Stimulated activated naive CD8-positive, alpha-beta T cell treated with anti-CD3 and anti-CD28 coated beads, Interleukin-15, amount 100 ng/mL, for 72 hours (primary cell): ENCODE measurements around the gene CCDC142.
A peak's percentile ranks its signal among the peaks of the same experiment; 100 is the strongest.
"Not testable (repeated sequence)": the region's sequence is repeated elsewhere in the genome, so short reads cannot be mapped to it uniquely, and the experiment has no call there.

ENCODE experiments used
- ATAC-seq: fragments of 150-1000 bp; cut with Tn5 transposase; 2 replicates; pipeline ENCODE4 v1.10.0; 2021; ENCODE audit warnings: mild to moderate bottlenecking, moderate library complexity
- DNase-seq, 2 donors: peaks; one replicate each; pipeline ENCODE4 v3.0.0; 2021 to 2022
- H3K27ac Mint-ChIP-seq, 2 donors: one replicate each; pipeline ENCODE4 v1.8.0; 2022; ENCODE audit warnings: mild to moderate bottlenecking in 2 of 2, mixed read lengths in 2 of 2, moderate library complexity in 2 of 2
- H3K27me3 Mint-ChIP-seq: one replicate; pipeline ENCODE4 v1.8.0; 2022; ENCODE audit warnings: mixed read lengths
- H3K4me1 Mint-ChIP-seq: one replicate; pipeline ENCODE4 v1.8.0; 2022; ENCODE audit warnings: mild to moderate bottlenecking, mixed read lengths
- H3K4me3 Mint-ChIP-seq, 2 donors: one replicate each; pipeline ENCODE4 v1.8.0; 2022; ENCODE audit warnings: mild to moderate bottlenecking in 2 of 2, mixed read lengths in 2 of 2, moderate library complexity in 1 of 2
- H3K9me3 Mint-ChIP-seq, 2 donors: one replicate each; pipeline ENCODE4 v1.8.0; 2022; ENCODE audit warnings: mixed read lengths in 2 of 2

Gene CCDC142

DNA sequence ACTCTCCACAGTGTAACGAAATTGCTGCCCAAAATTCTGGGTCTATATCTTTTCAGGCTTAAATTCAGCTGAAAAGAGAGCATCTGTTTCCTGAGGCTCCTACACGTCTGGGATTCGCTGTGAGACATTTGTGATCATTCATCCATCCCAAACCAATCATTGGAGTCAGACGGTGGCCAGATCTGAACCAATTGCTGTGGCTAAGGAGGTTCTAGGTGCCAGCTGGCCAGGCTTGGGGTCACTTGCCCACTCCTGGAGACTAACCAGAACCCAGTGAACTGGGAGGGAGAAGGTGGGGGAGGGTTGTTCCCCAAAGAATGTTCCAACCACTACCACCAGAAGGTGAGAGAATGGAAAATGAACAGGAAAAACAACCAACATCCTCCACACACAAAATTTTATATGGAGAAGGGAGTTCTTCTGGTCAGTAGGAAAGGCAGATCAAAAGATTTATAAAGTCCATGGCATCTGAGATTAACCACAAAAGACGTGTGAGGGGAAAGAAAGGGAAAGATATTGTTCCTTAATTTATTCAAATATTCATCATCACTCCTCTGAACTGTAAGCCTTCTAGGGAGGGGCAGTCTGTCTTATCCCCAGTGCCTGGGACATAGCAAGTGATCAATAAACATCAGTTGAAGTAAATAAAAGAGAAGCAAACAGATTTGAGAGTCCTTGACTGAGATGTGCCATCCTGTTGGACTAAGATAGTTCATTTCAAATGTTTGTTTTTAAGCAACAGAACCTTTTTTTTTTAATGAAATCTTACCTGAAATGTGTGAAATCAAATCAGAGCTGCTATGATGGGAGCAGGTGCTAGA lies 38.1 kb downstream of the CCDC142 start:
- H3K4me1 Mint-ChIP-seq: peaks cover 29% of the 10 kb centered on the region
- DNase-seq: no peak
- no peak overlapping the region for H3K4me3 Mint-ChIP-seq
- ATAC-seq: no peak
- H3K9me3 Mint-ChIP-seq: no peaks in the 10 kb centered on the region
- H3K27me3 Mint-ChIP-seq: peaks cover 48% of the 10 kb centered on the region
- H3K27ac Mint-ChIP-seq: peak overlapping the region in 1 of 2 donors; percentile 69

DNA sequence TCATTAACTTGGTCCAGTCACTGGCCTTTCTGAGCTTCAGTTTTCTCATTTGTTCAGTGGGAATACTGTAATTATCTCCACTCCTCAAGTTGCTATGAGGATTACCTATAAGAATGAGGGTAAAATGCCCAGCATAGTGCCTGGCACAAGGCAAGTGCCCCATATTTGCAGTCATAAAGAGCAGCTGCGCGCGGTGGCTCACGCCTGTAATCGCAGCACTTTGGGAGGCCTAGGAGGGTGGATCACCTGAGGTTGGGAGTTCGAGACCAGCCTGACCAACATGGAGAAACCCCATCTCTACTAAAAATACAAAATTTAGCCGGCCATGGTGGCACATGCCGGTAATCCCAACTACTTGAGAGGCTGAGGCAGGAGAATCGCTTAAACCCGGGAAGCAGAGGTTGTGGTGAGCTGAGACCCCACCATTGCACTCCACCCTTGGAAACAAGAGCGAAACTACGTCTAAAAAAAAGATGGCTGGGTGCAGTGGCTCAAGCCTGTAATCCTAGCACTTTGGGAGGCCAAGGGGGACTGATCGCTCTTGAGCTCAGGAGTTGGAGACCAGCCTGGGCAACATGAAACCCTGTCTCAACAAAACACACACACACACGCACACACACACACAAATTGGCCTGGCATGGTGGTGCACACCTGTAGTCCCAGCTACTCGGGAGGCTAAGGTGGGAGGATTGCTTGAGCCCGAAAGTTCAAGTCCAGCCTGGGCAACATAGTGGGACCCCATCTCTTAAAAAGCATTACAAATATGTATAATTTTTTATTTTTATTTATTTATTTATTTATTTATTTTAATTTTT lies 40.1 kb downstream of the CCDC142 start:
- not testable (repeated sequence) for H3K27ac Mint-ChIP-seq, DNase-seq, ATAC-seq, H3K9me3 Mint-ChIP-seq
- Mint-ChIP-seq H3K4me3 (peak overlapping the region; percentile 78 to 83), H3K4me1 (peaks cover 31% of the 10 kb centered on the region), H3K27me3 (peaks cover 68% of the 10 kb centered on the region)

DNA sequence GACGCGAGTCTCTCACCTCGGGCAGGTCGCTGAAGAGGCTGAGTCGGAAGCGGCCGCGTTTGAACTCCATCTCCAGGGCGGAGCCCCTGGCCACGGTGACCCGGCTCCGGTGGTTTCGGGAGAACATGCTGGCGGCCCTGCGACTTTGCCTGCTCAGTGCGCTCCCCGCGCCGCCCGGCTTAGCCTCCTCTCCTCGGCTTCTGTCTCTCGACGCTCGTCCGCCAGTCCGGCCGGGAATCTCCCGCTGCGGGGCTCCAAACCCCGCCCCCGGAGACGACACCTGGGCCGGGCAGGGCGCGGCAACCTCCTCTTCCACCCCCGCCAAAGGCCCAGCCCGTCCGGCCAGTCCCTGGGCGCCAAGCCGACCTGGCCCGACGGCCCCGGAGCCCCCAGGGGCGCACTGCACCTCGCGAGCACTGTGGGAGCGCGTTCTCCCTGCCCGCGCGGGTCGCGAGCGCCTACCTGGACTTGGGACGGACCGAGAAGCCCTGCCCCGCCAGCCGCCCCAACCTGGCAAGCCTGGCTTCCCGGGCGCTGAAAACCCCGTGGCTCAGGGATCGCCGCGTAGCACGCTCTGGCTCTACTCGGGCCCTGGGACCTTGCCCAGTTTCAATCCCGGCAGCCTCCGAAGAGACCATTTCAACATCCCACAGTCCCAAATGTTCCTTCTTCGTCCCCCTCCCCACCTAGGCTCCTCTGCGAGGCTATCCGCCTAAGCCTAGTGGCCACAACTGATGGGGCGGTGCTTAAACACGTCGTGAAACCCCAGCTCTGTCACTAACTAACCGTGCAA lies 40.9 kb downstream of the CCDC142 start, which contains the start of gene RTKN:
TSS of gene RTKN (minus strand) at position 248 of the 793 bp plus-strand sequence. CDS start at position 127, 121 bp downstream.
- Mint-ChIP-seq H3K27me3 (peaks cover 68% of the 10 kb centered on the region), H3K4me1 (peaks cover 31% of the 10 kb centered on the region), H3K27ac (peak within 1 kb of the TSS; percentile 30 to 81), H3K9me3 (no peaks in the 10 kb centered on the region), H3K4me3 (peak within 1 kb of the TSS; percentile 80 to 83)
- peak; percentile 45 to 53 for DNase-seq
- peak; percentile 47 for ATAC-seq

DNA sequence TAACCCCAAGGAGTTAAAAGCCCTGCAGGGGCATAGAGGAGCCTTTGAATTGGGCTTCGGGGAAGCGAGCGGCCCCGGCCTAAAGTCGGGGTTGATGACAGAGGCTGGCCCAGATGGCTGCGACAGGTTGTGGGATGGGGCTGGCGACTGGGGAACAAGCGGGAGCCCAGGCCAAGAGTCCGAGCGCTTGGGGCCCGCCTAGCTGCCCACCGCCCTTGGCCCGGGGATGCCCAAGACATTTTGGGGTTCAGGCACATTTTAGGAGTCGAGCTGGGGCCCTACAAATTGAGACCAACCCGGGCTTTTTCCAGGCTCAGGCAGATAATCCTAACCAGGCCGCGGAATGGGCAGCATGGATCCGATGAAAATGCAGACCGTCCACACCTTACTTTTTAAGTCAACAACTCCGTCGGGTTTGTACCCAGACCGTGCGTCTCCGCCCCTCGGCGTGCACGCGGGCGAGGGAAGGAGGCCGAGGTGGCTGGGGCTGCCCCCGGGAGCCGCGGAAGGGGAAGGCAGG lies 41.6 kb downstream of the CCDC142 start:
- Mint-ChIP-seq H3K27me3 (peaks cover 68% of the 10 kb centered on the region), H3K27ac (peak overlapping the region in 1 of 2 donors; percentile 81), H3K4me1 (peaks cover 31% of the 10 kb centered on the region), H3K9me3 (no peaks in the 10 kb centered on the region), H3K4me3 (peak overlapping the region; percentile 80 to 83)
- peak; percentile 73 for ATAC-seq
- DNase-seq: no peak

DNA sequence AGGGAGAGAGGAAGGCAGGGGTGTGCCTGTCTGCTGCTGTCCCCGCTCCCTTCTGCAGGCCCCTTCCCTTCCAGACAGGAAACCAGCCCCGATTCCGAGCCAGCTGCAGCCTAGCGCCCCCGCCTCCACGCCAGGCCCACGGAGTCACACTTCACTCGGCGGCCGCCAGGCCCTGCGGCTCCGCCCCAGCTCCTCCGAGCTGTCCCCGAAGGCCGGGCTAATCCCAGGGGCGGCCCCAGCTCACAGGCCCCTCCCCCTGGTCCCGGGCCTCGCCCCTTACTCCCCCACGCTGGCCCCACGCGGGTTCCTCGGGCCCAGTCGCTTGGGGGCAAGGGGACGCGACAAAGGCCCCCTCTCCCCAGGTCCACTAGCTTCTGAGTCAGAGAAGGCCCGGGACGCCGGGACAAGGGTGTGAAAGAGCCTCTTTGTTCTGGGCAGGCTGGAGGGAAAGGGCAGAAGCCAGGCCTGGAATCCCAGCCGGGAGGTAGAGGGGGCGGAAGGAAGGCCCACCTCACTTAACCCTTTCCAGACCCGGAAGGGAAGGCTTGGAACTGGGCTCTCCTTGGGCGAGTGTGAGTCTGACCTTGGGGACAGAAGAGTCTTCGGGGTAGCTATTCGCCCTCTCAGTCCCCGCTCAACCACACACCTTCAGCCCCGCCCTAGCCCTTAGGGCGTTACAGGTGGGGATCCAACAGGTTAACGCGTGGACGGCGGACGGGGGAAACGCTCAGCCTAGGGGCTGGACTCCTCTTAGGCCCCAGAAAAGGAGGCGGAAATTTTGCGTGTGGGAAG lies 42.2 kb downstream of the CCDC142 start:
- H3K27ac Mint-ChIP-seq: peak overlapping the region in 1 of 2 donors; percentile 81
- ATAC-seq (peak; percentile 90), DNase-seq (peak; percentile 53 to 71)
- peaks cover 31% of the 10 kb centered on the region for H3K4me1 Mint-ChIP-seq
- peaks cover 68% of the 10 kb centered on the region for H3K27me3 Mint-ChIP-seq
- peak overlapping the region; percentile 80 to 83 for H3K4me3 Mint-ChIP-seq
- H3K9me3 Mint-ChIP-seq: no peaks in the 10 kb centered on the region

DNA sequence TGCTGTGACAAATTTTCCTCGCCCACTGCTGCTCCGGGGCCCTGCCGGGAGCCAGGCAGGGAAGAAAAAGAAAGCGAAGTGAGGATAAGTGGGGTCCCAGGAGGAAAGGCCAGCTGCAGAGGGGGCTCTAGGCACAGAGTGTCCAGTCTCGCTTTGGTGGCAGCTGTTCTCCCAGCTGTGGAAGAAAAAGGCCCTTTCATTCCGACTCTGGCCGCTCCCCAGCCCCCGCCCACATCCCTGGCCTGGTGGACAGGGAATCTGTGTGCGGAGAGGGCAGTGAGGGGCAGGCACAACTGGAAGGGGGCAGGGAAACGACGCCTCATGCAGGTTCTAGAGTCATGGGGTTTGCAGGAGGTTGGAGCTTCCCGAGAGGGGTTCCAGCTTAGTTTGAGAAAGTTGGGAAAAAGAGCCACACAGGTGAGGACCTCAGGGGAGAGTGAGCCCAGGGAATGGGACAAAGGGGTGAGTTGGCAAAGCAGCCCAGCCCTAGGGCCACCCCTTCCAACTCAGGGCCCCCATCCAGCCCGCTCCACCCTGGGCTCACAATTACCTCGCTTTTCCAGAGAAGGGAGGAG lies 42.9 kb downstream of the CCDC142 start:
- no peak for DNase-seq
- Mint-ChIP-seq H3K27me3 (peaks cover 64% of the 10 kb centered on the region), H3K9me3 (no peaks in the 10 kb centered on the region), H3K27ac (no peak overlapping the region), H3K4me3 (peak overlapping the region; percentile 80 to 83), H3K4me1 (peaks cover 31% of the 10 kb centered on the region)
- no peak for ATAC-seq

DNA sequence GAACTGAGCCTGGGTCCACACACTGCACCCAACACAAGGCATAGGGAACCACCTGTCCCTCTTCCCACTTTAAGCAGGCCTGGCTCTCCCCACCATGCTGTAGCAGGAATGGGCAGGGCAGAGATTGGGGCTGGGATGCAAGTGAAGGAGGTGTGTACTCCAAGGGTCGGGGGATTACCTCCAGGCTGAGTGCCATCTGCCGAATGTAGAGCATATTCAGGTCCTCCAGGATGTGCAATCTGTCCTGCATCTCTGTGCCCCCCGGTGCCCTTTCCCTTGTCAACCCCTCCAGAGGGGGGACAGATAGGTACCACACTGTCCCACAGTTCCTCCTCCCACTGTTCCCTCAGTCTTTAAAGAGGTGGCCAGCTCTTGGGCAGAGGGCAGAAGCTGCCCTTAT lies 43.4 kb downstream of the CCDC142 start:
- Mint-ChIP-seq H3K27me3 (peaks cover 59% of the 10 kb centered on the region), H3K4me3 (peak overlapping the region; percentile 80 to 83), H3K27ac (no peak overlapping the region), H3K4me1 (peaks cover 26% of the 10 kb centered on the region), H3K9me3 (no peaks in the 10 kb centered on the region)
- ATAC-seq: no peak
- DNase-seq: no peak

DNA sequence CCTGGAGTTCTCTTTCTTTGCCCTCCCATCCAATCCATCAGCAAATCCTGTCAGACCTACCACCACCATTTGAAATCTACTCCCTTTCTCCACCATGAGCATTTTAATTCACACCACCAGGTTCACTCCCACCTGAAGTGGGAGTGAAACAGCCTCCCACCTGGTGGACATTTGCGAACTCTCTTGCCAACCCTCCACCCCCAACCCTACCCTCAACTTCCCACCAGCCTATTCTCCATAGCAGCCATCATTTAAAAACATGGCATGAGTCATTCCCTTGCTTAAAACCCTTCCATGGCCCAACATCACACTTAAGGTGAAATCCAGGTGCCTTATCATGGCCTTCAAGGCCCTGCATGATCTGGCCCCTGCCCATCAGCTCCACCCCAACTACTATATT lies 44.5 kb downstream of the CCDC142 start:
- Mint-ChIP-seq H3K9me3 (no peaks in the 10 kb centered on the region), H3K27ac (peak overlapping the region in 1 of 2 donors; percentile 3), H3K4me3 (no peak overlapping the region), H3K27me3 (peaks cover 50% of the 10 kb centered on the region), H3K4me1 (peaks cover 25% of the 10 kb centered on the region)
- DNase-seq (no peak), ATAC-seq (no peak)

DNA sequence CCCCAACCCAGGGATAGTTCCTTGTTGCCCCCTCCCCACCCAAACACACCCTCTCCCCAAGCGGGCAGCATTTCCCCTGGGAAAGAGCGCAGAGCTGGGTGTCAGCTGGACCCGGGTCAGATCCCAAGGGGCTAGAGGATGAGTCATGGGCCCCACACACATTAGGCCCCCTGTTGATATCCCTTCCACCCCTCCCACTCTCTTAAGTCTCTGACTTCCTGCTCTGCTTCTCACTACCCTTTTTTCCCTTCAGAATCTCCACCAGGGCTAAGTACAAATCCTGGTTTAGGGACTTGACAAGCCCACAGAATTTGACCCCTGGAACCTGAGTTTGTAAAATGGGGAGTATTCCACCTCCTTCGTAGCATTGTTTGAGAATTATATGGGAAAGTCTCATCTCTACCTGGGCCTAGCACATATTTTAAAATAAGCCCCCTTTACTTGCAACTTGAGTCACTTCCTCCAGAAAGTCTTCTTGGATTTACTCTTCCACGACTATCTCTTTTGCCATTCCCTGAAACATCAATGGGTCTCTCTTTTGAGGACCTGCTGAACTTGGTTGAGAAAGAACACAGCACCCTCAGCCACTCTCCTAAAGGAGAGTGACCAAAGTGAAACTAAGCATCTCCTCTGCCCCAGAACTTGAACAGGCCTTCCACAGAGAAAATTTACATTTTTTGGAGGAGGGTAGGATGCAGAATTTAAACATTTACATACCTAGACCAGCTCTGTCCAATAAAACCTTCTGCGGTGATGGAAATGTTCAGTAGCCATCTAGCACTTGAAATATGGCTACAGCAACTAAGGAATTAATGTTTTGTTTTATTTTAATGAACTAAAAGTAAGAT lies 45.7 kb downstream of the CCDC142 start:
- Mint-ChIP-seq H3K9me3 (no peaks in the 10 kb centered on the region), H3K27me3 (peaks cover 44% of the 10 kb centered on the region), H3K27ac (peak overlapping the region in 1 of 2 donors; percentile 22), H3K4me3 (no peak overlapping the region), H3K4me1 (peaks cover 21% of the 10 kb centered on the region)
- ATAC-seq (no peak), DNase-seq (no peak)

DNA sequence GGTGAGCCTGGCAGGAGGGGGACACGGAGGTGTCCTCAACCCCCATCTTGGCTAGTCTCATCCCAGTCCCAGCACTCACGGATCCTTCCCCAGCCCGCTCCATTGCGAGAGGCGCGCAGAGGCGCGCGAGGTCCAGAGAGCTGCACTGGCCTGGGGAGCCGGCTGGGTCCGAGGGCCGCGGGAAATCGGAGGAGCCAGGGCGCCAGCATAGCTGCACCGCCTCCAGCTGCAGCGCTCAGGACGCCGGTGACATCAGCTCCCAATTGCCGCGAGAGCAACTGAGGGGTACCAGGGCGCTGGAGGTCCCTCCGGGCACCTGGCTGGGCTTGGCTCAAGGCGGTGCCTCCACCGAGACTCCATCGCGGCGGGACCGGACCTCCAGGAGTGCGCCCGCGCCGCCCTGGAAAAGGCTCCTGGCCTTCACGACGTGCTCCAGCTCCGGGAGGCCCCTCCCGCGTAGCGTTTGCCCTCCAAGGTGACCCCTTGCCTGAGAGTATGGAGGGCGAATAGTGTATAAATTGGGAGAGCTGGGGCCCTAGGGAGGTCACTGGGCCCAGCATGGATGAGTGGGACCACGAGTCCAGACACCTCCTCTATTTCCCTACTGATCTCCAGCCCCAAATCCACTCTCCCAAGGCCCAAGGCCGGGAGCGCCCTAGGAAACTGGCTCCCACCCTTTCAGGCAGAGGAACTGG lies 46.5 kb downstream of the CCDC142 start:
- ATAC-seq: no peak
- Mint-ChIP-seq H3K27ac (no peak overlapping the region), H3K27me3 (peaks cover 36% of the 10 kb centered on the region)

DNA sequence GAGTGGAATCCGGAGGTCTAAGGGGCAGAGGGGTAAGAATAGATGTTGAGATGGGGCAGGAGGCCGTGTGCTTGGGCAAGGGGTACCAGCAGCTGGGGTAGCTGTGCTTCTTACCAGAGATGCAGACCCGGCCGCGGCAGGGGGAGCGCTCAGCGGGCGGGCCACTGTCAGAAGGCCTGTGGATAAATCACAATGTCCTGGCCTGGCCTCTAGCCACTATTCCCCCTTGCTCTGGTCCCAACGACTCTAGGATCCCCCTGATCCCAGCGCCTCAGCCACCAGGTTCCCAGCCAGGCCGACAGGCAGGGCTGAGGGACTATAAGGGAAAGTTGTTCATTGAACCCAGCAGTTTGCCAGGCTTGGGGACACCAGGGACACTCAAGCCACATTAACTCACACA lies 52.3 kb downstream of the CCDC142 start:
- ATAC-seq: peak; percentile 8
- no peak overlapping the region for H3K4me3 Mint-ChIP-seq

More for the DNA sequence above, 46.5 kb downstream of the CCDC142 start:
- Mint-ChIP-seq H3K4me1 (peaks cover 17% of the 10 kb centered on the region), H3K9me3 (no peaks in the 10 kb centered on the region), H3K4me3 (no peak overlapping the region)
- DNase-seq: no peak

DNA sequence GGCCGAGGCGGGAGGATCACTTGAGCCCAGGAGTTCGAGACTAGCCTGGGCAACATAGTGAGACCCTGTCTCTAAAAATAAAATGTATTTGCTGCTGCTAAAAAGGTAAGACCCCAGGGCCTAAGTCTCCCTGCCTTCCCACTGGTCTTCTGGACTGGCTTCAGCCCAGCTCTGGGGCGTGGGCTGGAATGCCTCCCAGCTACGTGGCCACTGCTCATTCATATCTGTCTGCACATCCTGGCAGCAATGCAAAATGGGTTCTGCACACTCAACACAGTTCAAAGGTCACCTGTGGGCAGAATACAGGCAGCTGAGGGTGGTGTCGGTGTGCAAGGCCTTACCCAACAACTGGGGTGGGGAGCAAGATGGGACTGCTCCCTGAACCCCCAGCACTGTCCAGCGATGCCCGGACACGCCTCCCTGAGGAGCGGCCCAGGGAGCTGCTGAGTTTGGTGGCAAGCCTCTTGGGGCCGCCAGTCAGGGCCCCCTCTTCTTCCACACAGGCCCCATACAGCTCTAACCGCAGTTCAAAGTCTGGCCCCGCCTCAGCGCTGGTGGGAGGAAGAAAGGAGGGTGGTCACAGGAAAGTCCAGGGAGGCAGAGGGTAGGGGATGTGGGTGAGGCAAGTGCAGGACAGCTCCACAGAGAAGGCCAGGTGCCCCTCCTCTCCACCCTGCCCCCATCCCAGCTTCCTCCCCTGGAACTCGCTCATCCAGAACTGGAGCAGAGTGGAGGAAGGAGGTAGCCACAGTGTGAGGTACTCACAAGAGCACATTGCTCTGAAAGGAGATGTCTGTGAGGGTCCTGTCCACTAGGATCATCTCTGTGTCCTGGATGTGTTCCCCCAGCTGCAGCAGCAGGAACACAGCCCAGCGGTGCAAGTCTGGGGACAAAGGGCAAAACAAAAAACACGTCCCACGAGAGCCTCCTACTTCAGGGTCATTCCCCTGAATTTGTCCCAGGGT lies 53.0 kb downstream of the CCDC142 start:
- Mint-ChIP-seq H3K4me1 (no peaks in the 10 kb centered on the region), H3K27me3 (no peaks in the 10 kb centered on the region), H3K27ac (peak overlapping the region in 1 of 2 donors; percentile 38), H3K4me3 (no peak overlapping the region), H3K9me3 (no peaks in the 10 kb centered on the region)
- ATAC-seq (peak; percentile 19), DNase-seq (no peak)

More for the DNA sequence above, 52.3 kb downstream of the CCDC142 start:
- no peaks in the 10 kb centered on the region for H3K4me1 Mint-ChIP-seq
- no peaks in the 10 kb centered on the region for H3K9me3 Mint-ChIP-seq
- DNase-seq: no peak
- peak overlapping the region in 1 of 2 donors; percentile 38 for H3K27ac Mint-ChIP-seq
- H3K27me3 Mint-ChIP-seq: no peaks in the 10 kb centered on the region
